SK-N-SH treated with all-trans-retinoic acid at 6 μM for 48 hours (cell line): ENCODE results near the gene KMT2B.

Experiments used
- BACH2 ChIP-seq: fragments of 250-450 bp; sonication (Bioruptor Pico); IDR thresholded peaks from 2 replicates; pipeline ENCODE4 v1.9.0; 2021; ENCODE audit warnings: mild to moderate bottlenecking, borderline replicate concordance
- ESRRG ChIP-seq: fragments of 250-450 bp; sonication (Bioruptor Pico); IDR thresholded peaks from 2 replicates; pipeline ENCODE4 v1.6.1; 2021; ENCODE audit warnings: mild to moderate bottlenecking
- PPARA ChIP-seq: fragments of 250-450 bp; sonication (Bioruptor Pico); IDR thresholded peaks from 2 replicates; pipeline ENCODE4 v1.5.0; 2020; ENCODE audit warnings: mild to moderate bottlenecking, borderline replicate concordance
- ZNF565 ChIP-seq: fragments of 450-650 bp; formaldehyde crosslinking; conservative IDR thresholded peaks from 2 replicates; pipeline ENCODE4 v1.5.0; 2020; ENCODE audit warnings: low read depth, mild to moderate bottlenecking, moderate library complexity

DNA sequence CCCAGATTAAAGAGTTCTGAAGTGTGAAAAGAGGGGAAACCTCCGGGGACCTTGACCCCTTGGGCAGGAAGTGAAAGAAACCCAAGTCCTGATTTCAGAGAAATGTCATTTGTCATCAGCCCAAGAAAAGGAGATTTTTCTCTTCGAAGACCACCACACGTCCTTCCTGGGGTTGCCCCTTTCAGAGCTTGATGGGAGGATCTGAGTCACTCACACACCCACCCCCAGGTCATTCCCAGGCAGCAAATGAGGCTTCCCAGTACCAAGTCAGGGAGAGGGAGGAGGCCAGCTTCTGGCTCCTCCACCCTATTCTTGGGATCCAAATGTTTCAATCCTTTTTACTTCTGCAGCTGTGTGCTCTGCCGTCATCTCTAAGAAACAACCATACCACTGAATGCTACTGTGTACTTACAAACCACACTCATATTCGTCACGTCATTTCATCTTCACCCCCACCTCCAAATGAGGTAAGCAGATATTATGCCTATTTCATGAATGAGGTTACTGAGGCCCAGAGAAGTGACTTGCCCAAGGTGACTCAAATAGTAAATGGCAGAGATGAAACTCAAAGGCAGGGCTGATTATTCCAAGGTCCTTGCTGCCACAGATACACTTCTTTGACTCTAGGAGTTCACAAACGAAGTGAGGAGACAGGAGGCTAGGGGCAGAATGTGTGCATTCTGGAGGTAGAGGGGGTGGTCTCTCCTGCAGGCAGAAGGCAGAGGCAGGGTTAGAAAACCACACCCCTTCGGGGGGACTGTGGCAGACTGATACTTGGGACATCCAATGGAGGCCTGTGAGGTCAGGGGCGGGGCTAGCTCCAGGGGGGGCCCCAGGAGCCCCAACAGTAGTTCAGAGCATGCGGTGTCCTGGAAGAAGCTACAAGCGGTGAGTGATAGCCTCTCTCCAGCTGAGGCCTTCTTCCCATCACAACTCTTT is 5.0 kb upstream of the KMT2B start:
- TF ChIP-seq ZNF565 (CRISPR knock-in tag) (no peak), PPARA (CRISPR knock-in tag) (no peak), BACH2 (no peak), ESRRG (CRISPR knock-in tag) (no peak)
